KMS-11 (cell line): ENCODE data around the gene DENND6A.

Experiments used
- H2AFZ ChIP-seq: fragments of 200-600 bp; sonication (generic); 2 replicates; pipeline ENCODE4 v1.6.1; 2016; ENCODE audit warnings: antibody characterized with exemption, mixed run types, low read depth
- H3K27ac ChIP-seq: fragments of 200-600 bp; sonication (generic); 2 replicates; pipeline ENCODE4 v1.6.1; 2016; ENCODE audit warnings: mild to moderate bottlenecking, mixed run types
- H3K27me3 ChIP-seq: fragments of 200-600 bp; sonication (generic); 2 replicates; pipeline ENCODE4 v1.6.1; 2017; ENCODE audit warnings: mild to moderate bottlenecking, low read depth, mixed run types, moderate library complexity; ENCODE audit not compliant: insufficient read depth
- H3K36me3 ChIP-seq: fragments of 200-600 bp; sonication (generic); 2 replicates; pipeline ENCODE4 v1.6.1; 2017; ENCODE audit warnings: mild to moderate bottlenecking, mixed run types; ENCODE audit not compliant: insufficient read depth
- H3K4me1 ChIP-seq: fragments of 200-600 bp; sonication (generic); 2 replicates; pipeline ENCODE4 v1.6.1; 2016; ENCODE audit warnings: mild to moderate bottlenecking, low read depth, mixed run types; ENCODE audit not compliant: poor library complexity, severe bottlenecking
- H3K4me2 ChIP-seq: fragments of 200-600 bp; sonication (generic); 2 replicates; pipeline ENCODE4 v1.7.0; 2016; ENCODE audit warnings: mild to moderate bottlenecking, mixed run types
- H3K4me3 ChIP-seq: fragments of 200-600 bp; sonication (generic); IDR thresholded peaks from 2 replicates; pipeline ENCODE4 v1.6.1; 2017; ENCODE audit warnings: low read depth, low read length, mixed read lengths; ENCODE audit not compliant: insufficient read depth
- H3K79me2 ChIP-seq: fragments of 200-600 bp; sonication (generic); 2 replicates; pipeline ENCODE4 v1.6.1; 2016; ENCODE audit warnings: low read depth, mixed run types; ENCODE audit not compliant: insufficient read depth
- H3K9ac ChIP-seq: fragments of 200-600 bp; sonication (generic); 2 replicates; pipeline ENCODE4 v1.6.1; 2016; ENCODE audit warnings: mild to moderate bottlenecking, mixed run types
- H4K20me1 ChIP-seq: fragments of 200-600 bp; sonication (generic); 2 replicates; pipeline ENCODE4 v1.6.1; 2016; ENCODE audit warnings: mild to moderate bottlenecking, mixed run types; ENCODE audit not compliant: insufficient read depth
- TF ChIP-seq, protein P1 (sequence below): fragments of 200-600 bp; sonication (generic); conservative IDR thresholded peaks from 2 replicates; pipeline ENCODE4 v1.6.1; 2017; ENCODE audit warnings: low read depth, mild to moderate bottlenecking, antibody characterized with exemption, low read length, moderate library complexity, mixed read lengths

The DENND6A gene

DNA sequence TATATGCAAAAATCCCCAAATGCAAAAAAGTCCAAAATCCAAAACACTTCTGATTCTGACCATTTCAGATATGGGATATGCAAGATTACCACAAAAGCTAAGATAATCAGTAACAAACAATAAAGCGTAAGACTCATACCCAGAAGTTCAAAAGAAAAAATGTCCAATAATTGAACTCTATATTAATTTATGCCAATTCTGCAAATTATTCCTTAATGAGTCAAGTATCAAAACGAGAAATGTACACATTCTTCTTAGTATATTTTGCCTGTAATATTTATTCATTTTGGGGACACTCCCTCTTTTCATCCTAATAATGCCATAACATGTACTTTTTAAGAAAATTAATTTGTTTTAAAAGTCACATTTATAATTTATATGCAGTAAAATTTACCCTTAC is 37.1 kb downstream of the DENND6A start:
- TF ChIP-seq, protein P1, sequence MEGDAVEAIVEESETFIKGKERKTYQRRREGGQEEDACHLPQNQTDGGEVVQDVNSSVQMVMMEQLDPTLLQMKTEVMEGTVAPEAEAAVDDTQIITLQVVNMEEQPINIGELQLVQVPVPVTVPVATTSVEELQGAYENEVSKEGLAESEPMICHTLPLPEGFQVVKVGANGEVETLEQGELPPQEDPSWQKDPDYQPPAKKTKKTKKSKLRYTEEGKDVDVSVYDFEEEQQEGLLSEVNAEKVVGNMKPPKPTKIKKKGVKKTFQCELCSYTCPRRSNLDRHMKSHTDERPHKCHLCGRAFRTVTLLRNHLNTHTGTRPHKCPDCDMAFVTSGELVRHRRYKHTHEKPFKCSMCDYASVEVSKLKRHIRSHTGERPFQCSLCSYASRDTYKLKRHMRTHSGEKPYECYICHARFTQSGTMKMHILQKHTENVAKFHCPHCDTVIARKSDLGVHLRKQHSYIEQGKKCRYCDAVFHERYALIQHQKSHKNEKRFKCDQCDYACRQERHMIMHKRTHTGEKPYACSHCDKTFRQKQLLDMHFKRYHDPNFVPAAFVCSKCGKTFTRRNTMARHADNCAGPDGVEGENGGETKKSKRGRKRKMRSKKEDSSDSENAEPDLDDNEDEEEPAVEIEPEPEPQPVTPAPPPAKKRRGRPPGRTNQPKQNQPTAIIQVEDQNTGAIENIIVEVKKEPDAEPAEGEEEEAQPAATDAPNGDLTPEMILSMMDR, result no peak
- Histone ChIP-seq H3K27me3 (no peaks in the 10 kb centered on the region), H3K4me1 (no peaks in the 10 kb centered on the region), H3K36me3 (no peaks in the 10 kb centered on the region), H2AFZ (no peak overlapping the region), H3K9ac (no peak overlapping the region), H3K4me2 (no peak overlapping the region), H3K27ac (no peak overlapping the region), H3K4me3 (no peak overlapping the region), H3K79me2 (no peaks in the 10 kb centered on the region), H4K20me1 (no peaks in the 10 kb centered on the region)

DNA sequence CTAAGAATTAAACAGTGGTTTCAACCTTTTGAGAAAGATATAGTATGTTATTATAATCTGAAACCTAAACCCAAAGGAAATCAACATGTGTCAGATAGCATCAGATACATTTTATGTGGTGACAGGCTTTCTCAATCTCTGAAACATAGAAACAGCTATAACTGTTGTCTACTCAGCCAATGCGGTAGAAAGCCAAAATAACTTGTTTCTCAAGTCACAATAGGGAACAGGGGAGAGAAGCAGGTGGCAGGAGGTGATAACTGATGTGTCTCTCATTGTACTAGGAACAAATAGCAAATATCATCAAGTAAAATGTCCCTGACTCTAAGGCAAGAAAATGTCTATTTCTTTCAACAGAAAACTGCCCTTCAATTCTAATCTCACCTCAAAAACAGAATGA is 38.6 kb downstream of the DENND6A start:
- no peaks in the 10 kb centered on the region for H3K27me3 ChIP-seq
- no peaks in the 10 kb centered on the region for H3K36me3 ChIP-seq
- H3K4me1 ChIP-seq, result no peaks in the 10 kb centered on the region
- TF ChIP-seq, protein P1, result no peak
- no peak overlapping the region for H3K9ac ChIP-seq
- H3K79me2 ChIP-seq, result no peaks in the 10 kb centered on the region
- H3K27ac ChIP-seq, result no peak overlapping the region
- no peak overlapping the region for H3K4me3 ChIP-seq
- H3K4me2 ChIP-seq, result no peak overlapping the region
- no peak overlapping the region for H2AFZ ChIP-seq
- H4K20me1 ChIP-seq, result no peaks in the 10 kb centered on the region

DNA sequence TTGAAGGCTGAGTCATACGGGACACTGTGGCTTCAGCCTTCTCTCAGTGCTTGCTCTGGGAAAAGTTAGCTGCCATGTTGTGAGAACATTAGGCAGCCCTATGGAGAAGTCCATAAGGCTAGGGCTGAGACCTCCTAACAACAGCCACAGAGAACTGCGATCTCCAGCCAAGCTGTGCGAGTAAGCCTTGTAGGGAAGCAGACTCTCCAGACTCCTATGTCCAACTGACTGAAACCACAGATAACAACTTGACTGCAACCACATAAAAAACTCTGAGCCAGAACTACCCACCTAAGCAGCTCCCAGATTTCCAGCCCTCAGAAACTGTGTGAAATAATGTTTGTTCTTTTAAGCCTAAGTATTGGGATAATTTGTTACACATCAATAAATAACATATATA is 40.7 kb downstream of the DENND6A start:
- H3K4me3 ChIP-seq, result no peak overlapping the region
- TF ChIP-seq, protein P1, result no peak
- H2AFZ ChIP-seq, result no peak overlapping the region
- H3K36me3 ChIP-seq, result no peaks in the 10 kb centered on the region
- no peaks in the 10 kb centered on the region for H3K4me1 ChIP-seq
- H4K20me1 ChIP-seq, result no peaks in the 10 kb centered on the region
- H3K27me3 ChIP-seq, result no peaks in the 10 kb centered on the region
- H3K9ac ChIP-seq, result no peak overlapping the region
- no peak overlapping the region for H3K27ac ChIP-seq
- H3K79me2 ChIP-seq, result no peaks in the 10 kb centered on the region
- H3K4me2 ChIP-seq, result no peak overlapping the region

DNA sequence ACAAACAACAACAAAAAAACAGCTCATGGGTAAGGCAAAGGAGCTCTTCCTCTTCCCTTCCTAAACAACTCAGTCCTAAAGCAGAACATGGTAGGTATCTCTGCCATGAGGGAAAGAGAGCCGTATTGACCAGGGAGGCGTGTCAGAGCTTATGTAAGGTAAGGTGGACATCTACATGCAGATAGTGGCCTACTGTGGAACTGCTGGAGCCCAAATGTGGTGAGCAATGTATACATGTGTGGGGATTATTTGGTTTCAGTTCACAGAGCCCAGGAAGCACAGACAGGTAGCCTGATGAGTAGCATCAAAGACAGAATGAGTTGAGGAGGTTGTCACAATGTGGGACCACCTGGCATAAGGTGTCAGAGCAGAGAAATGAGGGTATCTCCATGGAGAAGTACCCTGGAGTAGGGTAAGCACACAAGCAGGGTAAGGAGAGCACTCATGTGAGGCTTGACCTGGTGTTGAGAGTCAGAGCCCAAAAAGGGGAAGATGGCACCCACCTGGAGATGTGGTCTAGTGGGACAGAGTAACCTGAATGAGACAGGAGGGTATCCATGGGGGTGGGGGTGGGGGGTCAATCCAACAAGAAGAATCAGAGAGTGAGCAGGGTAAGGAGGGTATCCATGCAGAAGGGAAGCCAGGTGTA is 45.5 kb downstream of the DENND6A start:
- Histone ChIP-seq H3K4me3 (no peak overlapping the region), H3K4me2 (no peak overlapping the region), H3K4me1 (no peaks in the 10 kb centered on the region), H3K9ac (no peak overlapping the region), H3K79me2 (no peaks in the 10 kb centered on the region), H4K20me1 (no peaks in the 10 kb centered on the region), H3K27ac (no peak overlapping the region), H2AFZ (no peak overlapping the region), H3K36me3 (no peaks in the 10 kb centered on the region), H3K27me3 (no peaks in the 10 kb centered on the region)
- TF ChIP-seq, protein P1, result no peak
